GM18498 (cell line): ENCODE results near the gene SLC38A2.

Source experiments
- ATAC-seq: cut with Tn5 transposase; IDR thresholded peaks from one replicate; pipeline ENCODE4 v1.9.1; 2021; ENCODE audit warnings: mild to moderate bottlenecking, moderate library complexity; ENCODE audit not compliant: unreplicated experiment

SLC38A2 gene

DNA sequence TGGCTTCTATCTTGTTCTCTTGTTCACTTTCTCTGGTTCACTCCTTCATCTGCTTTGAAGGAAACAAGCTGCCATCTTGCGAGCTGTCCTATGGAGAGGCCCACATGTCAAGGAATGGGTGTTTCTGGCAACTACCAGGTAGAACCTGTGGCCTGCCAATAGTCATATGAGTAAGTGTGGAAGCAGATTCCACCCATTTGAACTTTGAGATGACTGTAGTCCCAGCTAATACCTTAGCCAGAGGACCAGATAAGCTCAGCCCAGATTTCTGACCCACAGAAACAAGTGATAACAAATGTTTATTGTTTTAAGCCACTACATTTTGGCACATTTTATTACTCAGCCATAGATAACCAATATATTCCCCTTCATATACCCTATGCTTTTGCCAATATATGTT, 4.0 kb upstream of the SLC38A2 start:
- no peak for ATAC-seq

DNA sequence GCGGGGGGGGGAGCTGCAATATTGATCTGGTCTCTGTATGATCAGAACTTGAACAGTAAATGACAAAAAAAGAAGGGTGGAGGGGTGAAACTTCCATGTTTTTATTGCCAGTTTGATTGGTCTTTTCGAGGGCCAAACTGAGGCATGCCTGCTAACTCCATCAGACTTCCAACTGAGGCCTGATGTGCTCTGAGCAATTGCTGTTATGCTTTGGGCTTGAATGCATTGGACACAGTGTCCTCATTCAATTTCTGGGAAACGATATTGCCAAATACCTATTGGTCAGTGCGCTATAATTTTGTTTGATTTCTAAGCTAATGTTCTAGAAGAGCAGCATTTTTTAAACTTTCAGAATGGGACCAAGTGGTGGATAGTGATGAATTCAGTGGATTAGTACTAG, 2.1 kb upstream of the SLC38A2 start:
- ATAC-seq, result no peak

DNA sequence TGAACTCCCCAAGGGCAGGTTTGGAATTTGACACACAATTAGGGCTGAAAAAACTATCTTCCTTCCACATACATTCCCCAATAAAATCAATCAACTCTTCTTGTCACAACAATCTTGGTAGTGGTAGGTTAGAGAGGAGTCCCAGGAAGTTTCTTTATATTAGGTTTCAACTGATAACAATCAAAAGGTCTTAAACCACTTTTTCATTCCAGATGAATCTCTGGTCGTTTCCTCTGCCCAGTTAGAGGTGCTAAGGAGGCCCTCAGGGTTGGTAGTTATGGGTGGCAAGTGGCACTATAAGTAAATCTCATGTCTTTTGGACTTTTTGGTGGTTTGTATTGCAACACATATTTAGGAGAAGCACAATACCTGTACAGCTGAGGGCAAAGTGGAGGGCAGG, 1.7 kb upstream of the SLC38A2 start:
- no peak for ATAC-seq

DNA sequence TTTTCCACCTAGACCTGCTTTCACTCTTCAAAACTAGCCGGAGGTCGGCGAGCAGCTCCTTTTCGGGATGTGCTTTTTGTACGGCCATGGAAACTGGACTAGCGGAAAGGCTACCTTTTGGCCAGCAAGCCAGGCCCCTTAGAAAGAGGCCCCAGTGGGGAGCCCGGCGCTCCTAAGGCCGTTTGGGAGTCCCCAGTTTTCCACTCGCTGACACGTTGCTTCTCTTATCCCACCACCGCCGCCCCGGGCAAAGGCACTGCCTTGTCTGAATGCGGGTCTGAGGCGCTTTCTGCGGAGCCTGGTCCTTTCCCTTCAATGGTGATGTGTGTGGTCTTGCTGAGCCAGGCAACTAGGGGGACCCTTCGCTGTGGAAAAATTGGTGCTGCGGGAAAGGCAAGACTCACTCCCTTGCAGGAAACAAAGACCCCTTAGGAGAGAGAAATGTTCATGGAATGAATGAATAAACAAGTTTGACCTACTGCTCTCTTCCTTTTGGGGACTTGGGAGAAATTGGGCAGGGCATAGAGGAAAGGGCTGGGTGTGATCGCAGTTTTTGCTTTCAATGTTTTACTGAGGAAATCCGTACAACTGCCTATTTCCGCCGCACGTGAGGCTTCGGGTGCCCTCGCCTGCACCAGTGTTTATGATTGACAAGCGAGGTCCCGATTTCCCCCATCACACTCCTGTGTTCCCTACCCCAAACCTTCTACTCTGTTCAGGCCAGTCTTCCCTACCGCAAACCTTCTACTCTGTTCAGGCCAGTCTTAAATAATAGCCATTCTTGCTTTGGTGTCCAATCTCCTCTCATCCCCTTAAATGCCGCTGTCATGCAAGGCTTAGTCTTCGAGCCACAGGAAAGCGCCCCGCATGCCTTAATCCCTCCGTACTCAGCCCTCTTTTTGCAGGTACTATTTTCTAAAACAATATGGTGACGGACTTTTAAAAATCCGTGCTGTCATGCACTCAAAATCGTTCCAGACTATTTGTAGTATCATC, 1.0 kb upstream of the SLC38A2 start:
- no peak for ATAC-seq

DNA sequence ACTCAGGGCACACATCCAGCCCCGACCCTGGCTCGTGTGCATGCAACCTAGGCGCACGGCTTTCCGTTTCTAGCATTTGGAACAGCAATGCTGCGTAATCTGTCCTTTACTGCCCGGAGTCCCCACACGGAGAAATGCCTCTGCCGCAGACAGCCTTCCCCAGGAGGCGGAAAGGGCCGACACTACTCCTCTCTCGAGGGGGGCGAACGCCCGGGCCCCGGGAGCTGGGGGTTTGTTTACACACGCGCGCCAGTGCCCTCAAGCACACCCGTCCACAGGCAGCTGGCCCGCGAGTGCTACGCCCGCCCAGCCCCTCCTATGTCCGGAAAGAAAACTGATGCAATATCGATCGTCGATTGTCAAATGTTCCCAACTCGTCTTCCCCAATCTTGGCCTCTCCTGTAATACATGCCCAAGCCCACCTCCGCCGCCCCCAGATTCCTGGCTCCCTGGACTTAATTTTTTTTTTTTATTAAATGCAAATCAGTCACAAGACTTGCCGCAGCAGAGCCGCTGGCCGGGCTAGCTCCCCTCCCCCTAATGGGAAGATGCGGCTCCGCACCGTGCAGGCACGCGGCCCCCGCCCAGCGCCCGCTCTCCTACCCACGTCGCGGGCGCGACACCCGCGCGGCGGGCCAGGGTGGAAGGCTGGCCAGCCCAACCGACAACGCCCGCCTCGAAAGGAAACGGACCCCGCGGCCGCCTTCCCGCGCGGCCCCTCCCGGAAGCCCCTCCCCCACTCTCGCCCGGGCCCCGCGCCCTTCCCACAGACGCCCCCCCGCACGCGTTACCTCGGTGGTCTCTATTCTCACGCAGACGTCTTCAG, 642 bp downstream of the SLC38A2 start:
- ATAC-seq, result peak; percentile 27

DNA sequence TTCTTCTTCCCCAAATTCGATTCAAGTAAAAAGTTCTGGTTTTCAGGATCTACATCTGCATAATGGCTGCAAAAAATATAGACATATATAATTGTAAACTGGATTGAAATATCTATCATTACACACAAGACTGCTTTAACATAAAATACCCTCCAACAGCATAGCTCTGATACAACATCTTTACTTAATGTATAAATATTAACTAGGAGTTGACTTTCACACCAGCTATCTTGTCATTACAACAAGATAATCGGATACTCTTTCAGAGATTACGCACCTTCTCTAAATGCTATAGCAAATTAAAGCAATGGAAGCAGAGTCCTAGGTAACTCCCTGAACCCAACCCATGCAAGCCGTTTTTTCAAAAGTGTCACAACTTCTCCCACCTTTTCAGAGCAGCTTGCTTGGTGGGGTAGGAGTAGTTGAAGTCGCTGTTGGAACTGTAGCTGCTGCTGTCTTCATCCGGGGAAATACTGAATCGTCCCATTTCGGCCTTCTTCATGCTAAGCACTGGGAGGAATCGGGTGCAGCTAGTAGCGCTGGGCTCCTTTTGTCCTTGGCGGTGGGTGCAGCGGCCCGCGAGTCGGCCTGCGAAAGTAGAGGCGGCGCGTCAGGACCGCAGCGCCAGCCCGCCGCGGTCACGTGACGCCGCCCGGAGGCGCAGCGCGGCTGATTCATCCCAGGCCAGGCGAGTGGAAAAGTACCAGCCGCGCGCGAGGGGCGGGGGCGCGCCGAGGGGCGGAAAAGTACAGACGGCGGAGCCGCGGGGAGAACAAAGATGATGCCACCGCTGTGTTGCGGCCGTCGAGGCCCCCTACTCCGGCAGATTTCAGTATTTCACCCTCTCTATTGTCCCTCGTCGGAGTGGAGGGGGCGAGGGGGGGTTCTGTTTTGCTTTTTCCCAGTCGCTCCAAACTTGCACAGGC, 1.5 kb downstream of the SLC38A2 start:
- peak; percentile 57 for ATAC-seq

DNA sequence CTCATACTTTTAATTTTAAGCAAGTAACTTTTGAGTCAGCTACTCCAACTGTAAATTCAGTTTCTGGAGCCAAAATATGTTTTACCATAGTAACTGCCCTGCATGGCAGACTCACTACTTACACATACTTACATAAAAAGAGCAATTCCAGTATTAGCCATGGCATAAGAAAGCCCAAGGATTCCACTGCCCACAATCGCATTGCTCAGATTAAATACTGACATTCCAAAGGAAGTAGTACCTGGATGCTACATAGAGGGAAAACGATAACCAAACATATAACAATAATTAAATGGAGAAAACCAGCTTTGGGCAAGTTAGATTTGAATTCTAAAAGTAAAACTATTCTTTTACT, 2.2 kb downstream of the SLC38A2 start:
- ATAC-seq, result no peak

DNA sequence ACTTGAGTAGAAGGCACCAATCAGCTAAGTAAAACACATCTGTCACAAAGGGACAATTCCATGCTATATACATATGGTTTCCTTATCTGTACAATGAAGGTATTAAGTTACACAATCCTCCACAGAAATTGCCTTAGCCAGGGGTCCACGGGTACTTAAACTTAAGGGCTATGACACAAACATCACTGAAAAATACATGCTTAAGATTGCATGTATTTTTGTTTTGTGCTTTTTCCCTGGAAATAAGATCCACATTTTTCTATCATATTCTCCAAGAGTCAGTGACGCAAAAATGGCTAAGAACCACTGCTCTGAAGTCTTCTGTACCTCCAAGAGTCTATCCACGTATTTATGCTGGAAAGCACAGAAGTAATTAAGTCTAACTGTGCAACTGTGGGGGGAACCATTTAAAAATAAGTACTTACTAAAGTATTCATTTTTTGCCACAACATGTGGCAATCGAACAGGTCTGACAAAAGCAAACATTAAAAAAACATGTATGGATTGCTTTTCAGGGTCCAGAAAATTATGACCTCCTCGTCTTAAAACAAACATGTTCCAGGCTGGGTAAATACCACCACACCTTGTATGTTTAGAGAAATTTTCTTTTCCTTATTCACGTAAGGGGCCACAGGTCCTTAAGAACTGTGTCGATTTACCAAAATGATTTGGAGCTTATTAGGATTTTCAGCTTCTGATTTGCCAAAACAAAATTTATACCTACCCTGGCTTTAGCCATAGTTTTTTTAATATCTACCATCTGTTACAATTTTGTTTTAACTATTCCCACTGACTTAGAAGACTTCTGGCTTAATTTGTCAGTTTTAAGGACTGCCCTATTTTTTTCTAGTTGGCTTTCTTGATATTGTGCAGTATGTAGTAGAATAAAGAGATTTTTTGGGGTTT, 2.8 kb downstream of the SLC38A2 start:
- ATAC-seq, result no peak

DNA sequence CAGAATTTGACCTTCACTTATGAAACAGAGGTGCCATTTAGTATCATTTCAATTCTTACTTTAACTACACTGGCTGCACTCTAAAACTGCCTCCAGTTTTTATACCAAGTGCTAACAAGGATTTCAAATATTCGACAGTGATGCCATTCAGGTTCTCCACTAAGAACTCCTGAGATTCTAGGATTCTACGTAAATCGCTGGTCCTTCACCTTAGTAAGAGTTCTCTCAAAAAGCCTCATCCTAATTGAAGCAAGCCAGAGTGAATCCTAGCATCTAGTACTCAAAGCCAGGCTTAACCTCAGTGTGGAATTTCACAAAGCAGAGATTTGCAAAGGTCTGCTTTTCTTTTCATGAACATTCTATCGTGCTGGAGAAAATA, 3.5 kb downstream of the SLC38A2 start:
- ATAC-seq, result no peak

DNA sequence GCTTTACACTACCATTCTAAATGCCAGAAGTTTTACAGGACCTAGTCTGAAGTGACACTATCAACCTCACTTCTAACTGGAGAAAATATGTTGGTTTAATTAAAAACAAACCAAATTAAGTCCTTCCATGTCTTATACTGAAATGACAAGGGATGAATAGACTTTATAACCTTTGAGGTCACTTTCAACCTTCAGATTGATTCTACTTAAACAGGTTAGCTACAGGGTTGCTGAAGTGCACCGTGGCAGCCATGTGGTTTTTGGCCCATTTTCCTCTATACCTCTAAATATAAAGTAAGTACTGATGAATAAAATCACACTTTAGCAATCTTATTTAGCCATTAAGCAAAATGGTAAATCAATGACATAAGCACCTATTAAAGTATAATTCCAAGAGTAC, 3.9 kb downstream of the SLC38A2 start:
- ATAC-seq, result no peak

DNA sequence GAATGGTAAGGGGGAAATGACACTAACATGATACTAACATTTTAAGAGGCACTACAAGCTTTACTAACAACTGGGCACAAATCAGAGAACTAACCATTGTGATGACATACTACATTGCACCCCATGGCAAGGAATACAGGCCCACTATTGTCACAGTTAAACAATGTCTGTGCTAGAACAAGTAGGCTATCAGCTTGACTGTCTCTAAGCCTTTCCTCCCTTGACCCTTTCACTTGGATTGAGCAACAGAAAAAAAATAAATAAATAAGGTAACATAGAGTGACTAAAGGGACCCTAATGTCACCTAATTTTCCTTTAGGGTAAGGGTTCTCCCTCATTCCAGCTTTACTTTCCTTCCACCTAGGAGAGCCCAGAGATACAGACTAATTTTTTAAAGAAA, 4.4 kb downstream of the SLC38A2 start:
- no peak for ATAC-seq

DNA sequence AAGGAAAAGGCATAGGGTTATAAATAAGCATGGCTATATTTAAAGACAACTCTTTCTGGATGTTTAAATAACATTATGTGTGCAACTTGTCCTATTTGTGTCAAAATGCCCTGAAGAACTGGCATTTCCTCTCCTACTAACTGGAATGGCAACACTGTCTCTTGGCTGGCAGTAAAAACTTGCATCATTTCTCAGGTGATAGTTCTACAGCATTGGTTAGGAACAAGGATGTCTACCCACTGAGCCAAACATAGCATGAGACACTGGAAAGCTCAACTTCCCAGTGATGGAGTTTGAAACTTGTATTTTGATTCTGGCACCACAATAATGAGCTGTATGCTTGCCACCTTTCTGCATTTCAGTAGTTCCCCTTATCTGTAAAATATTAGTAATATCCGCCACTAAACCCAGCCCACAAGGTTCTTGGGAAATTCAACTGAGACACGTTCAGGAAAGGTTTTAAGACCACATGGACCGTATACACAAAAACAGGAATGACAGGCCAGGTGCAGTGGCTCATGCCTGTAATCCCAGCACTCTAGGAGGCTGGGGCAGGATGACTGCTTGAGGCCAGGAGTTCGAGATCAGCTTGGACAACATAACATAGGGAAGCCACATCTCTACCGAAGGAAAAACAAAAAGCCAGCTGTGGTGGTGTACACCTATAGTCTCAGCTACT, 5.1 kb downstream of the SLC38A2 start:
- ATAC-seq, result no peak

DNA sequence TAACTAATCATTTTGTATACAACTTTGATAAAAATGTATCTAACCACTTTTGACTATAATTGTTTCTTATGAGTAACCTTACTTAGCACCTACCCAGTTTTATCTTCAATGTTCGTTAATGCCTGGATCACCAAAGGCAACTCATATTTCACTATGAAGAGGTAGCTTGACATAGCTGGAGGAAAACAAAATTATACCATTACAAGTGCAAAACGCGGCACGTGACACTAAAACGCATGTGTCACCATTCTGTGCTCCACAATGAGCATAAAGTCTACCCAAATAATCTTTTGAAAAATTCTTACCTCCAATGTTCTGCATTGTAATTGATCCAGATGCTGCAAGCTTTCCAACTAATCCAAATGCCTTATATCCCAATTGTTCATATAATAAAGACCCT, 5.8 kb downstream of the SLC38A2 start:
- no peak for ATAC-seq

DNA sequence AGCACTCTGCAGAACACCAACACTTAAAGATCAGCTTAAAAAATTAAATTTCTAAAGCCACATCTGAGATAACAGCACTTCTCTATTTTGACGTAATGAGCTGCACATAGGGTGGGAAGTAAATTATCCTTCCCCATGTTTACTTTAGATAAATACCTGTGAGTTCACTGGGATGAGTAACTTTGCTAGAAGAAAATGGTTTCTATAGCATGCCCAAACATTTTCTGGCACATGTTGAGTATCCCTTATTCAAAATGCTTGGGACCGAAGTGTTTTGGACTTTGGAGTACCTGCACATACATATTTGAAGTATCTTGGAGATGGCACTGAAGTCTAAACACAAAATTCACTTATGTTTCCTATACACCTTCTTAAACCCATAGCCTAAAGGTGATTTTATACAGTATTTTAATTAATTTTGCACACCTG, 6.6 kb downstream of the SLC38A2 start:
- ATAC-seq, result no peak

DNA sequence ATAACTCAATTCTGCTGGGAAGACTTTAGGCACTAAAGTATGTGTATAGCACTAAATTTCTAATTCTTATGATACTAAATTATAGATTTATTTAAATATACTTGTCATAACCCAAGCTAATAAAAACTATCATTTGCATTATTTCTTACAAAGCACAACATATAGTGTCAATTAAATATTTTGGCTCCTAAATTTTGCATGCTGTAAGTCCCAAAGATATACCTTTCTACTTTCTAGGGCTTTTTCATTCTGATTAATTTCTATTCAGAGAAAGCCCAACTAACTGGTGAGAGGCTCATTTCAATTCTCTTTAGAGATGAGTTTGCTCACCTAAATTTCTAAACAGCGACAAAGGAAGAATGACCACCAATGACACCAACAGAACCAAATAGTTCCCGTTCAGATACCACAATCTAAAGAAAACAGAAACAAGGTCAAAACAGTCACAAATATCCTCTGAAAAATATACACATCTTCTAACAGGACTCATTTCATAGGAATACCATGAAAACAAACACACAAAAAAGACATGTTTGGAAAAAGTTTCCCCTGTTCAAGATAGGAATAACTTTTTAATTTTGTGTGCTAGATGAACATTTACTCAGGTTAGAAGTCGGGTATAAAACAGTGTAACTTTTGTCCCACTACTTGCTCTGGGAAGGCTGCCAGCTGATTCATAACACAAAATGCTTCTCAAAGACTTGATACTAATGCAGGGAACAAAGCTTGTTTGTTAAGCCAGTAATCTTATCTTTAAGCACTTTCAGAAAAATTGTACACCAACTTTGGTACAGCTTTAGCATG, 7.6 kb downstream of the SLC38A2 start:
- no peak for ATAC-seq

DNA sequence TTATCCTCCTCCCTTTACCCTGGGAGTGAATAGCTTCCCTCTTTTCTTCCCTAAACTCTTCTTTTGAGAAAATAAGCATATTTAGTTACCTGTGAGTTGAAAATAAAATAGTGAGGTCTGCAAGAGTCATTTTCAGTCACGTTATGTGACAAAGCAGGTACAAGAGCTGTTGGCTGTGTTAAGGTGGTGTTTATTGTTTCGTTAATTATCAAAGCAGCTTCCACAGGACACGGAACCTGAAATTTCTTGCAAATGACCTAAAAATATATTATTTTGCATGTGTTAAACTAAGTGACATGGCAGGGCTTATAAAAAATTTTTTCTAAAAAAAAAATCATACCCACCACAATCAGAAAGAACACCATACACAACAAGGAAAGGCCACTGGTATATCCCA, 8.3 kb downstream of the SLC38A2 start:
- no peak for ATAC-seq

DNA sequence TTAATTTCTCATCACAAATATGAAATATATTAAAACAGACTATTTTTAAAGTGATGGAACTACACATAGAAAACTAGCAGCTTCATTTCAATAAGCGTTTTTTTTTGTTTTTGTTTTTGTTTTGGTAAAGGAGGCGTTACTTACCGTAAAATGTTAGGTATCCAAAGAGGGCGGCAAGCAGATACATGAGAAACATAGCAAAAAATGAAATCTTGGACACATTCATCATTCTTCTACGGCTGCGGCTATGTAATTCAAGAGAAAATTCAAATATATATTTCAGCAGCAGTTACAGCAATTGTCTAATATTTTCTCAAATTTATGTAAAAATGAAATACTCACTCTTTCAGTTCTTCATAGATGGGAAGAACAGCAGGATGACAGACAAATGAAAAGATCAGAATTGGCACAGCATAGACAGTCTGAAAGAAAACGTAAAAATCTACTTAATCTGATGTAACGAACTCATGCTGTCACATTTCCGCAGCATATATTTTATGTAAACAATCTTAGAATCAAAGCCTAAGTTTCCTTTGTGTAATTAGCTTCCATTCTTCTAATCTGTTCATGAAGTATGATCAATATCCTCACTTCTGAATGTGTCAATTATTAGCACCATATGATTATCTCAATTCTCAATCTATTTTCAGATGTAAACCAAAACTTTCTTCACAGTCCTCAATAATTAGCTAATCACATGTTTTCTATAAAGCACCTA, 8.8 kb downstream of the SLC38A2 start:
- no peak for ATAC-seq
